Kidney capillary endothelial cell (primary cell): ENCODE measurements around the gene CALHM4.

ENCODE experiments used
- DNase-seq: peaks from one replicate; pipeline ENCODE4 v3.0.0-alpha.2; 2018; ENCODE audit warnings: low spot score

The CALHM4 gene, protein sequence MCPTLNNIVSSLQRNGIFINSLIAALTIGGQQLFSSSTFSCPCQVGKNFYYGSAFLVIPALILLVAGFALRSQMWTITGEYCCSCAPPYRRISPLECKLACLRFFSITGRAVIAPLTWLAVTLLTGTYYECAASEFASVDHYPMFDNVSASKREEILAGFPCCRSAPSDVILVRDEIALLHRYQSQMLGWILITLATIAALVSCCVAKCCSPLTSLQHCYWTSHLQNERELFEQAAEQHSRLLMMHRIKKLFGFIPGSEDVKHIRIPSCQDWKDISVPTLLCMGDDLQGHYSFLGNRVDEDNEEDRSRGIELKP

DNA sequence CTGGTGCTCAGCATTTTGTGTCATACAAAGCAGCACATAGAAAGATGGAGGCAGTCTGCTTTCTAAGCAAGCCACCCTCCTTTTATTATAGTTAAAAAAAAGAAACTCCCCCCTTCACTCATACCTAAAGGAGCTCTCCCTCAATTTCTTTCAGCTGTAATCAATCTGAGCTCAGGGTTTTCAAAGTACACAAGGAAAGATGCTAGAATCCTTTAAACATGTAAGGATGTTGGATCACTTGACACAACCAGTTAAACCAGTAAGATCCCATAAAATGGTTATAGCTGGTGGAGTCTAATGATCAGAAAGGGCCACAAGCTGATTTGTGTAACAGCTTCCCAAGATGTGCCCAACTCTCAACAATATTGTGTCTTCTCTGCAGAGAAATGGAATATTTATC is at the start of gene CALHM4:
Gene CALHM4 (plus strand): TSS at position 301 of the 400 bp plus-strand sequence. CDS start 43 bp downstream, at position 344.
- no peak for DNase-seq

DNA sequence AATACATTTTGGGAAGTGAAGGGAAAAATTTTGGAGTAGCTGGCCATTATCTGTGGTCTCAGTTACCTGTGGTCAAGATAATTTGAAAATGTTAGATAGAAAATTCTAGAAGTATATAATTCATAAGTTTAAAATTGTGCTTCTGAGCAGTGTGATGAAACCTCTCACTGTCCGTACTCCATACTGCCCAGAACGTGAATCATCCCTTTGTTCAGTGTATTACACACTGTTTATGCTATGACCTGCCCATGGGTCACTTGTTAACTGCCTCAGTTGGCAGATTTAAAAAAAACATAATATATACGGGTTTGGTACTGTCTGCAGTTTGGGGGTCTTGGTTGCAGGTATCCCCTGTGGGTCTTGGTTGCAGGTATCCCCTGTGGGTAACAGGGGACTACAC is 46.2 kb upstream of the CALHM4 start:
- DNase-seq: no peak

DNA sequence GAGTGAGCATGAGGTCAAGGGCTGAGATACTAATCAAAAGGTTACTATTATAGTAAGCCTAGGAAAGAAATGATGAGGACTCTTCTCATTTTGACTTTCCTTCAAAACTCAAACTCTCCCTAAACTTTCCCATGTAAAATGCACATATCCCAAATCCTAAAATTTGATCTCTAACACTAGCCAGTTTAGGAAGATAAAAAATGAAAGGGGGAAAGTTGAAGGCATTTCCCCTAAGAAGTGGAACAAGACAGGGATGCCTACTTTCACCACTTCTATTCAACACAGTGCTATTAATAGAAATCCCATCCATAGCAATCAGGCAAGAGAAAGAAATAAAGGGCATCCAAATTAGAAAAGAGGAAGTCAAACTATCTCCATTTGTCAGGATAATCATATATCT is 45.0 kb upstream of the CALHM4 start:
- no peak for DNase-seq

DNA sequence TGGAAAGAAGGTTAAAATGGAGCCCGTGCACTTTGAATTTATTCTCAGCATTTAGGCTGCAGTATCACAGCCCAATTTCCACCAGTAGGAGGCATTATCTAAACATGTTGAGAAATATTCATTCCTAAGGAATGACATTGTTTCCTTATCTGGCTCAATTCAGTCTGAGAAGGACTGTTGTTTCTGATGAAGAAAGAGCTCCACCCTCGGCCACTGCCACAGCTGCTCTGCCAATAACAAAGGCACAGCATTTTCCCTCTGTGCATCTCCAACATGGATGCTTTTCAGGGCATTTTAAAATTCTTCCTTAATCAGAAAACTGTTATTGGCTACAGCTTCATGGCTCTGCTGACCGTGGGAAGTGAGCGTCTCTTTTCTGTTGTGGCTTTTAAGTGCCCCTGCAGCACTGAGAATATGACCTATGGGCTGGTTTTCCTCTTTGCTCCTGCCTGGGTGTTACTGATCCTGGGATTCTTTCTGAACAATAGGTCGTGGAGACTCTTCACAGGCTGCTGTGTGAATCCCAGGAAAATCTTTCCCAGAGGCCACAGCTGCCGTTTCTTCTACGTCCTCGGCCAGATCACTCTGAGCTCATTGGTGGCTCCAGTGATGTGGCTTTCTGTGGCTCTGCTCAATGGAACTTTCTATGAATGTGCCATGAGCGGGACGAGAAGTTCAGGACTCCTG is 42.0 kb upstream of the CALHM4 start, which contains the start of gene CALHM5:
Gene CALHM5 (plus strand): TSS at position 216 of the 687 bp plus-strand sequence. CDS start 58 bp downstream, at position 274.
- DNase-seq: peak; percentile 94

DNA sequence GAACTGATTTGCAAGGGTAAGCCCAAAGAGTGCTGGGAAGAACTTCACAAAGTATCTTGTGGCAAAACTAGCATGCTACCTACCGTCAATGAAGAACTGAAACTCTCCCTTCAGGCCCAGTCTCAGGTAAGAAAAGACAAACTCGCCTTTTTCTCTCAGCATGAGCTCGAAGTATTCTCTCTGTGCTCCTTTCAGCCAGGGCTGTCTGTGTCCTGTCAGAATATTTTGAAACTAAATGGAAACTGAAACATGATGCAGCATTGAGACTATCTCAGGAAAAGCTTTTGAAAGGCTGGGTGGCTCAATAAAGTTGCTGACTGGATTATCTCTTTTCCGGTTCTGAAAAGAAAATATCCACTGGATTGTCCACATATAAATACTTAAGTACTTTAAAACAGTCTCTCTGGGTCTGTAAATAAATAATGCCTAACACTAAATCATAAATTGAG is 41.4 kb upstream of the CALHM4 start:
- DNase-seq: peak; percentile 36

DNA sequence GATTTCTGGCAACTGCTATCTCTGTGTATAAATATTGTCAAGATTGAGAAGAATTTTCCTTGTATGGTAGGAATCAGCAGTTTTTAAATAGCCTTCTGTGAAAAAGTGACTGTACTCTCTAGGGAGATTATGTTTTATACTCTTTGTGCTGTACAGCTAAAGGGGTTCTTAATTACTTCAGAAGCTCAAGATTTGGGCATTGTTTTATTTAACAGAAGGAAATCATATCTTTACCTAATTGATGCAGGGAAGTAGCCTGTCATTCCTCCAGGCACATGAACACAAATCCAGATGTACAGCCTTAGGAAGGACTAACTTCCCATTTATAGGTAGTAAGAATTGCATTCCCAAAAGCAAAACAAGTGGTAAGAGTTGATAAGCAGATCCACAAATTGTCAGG is 40.8 kb upstream of the CALHM4 start:
- DNase-seq: no peak

DNA sequence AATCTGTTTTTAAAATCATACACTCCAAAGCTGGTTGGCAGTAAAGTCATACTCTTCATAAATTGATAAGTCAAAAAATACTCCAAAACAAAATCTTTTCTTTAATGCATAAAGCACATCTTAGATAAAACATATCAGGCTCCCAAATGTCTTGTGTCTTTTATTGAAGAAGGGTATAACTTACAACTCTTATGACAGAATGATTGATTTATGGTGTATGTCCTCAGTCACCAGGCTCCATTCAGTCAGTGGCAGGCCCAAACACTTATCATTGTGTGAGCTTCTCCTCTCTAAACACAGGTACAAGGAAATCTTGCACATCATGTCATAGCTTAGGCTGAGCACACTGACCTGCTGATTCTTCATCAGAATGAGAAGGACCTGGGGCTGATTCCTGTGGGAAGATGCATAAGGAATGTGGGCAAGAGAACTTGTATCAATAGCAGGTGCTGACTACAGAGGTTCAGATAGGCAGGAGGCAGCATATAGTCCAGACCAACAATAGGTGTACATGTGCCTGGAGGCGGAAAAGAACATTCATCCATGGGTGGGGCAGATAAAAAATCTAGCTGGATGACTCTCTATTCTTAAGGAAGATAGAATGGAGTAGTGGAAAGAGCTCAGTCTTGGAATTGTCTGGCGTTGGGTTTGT is 40.2 kb upstream of the CALHM4 start:
- no peak for DNase-seq

DNA sequence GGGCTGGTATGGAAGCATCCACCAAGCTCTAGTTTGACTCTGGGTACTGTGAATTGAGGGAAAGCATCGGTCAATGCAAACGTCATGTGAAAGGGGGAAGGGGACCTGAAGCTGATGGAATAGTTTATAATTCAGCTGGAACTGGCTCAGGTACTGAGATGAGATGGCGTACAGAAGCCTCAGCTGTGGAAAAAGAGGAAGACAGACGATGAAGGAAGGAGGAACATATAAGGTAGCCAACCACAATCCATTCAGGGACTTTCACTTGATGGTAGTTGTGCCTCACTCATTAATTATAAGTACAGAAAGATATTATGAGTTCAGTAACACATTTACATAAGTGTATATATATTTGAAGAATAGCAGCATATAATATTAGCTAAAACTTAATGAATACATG is 39.4 kb upstream of the CALHM4 start:
- no peak for DNase-seq

DNA sequence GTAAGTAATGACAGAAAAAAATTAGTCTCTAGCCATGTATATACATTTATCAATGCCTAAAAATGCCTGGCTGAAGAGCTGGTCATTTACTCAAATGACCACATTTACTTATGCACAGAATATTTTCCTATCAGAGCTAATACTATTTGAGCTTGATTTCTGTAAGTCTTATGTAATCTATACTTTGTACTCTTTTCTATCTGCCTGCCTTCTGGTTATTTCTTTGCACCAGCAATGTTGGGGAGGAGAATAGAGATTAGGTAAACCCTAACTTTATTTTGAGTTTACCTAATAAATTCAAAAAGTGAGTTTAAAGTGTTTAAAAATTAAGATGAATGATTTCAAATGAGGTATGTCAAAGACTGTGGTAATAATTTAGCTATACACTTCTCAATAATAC is 38.4 kb upstream of the CALHM4 start:
- DNase-seq: no peak

DNA sequence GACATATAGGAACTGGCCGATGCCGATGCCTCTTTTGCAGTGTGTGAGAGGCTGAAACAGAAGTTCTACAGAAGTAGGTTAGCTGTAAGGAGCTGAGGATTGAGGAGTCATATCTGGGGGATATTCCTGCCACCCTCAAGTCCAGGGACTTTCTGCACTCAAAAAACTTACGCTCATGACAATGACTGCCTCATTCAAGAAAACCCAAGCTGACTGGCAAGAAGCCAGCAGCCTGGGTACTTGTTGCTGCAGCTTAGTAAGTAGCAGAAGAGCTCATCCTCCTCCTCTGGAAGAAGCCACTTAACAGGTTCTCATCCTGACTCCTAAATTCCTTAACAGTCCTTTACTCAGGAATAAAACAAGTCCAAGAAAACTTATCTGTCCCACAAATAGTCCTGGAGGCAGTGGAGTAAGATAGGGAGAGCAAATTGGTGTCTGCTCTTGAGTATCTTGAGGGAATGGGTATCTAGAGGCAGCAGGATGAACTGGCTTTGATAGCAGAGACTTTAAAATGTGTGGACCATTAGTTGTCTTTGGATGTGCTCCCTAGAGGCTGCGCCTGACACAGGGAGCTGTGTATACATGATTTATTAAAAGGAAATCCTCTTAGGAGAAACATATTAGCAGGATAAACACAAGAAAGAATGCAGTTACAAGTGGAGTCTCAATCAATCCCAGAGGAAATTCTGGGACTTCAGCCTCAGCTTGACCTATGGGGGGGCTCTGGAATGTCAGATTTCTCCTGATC is 34.8 kb upstream of the CALHM4 start:
- no peak for DNase-seq

DNA sequence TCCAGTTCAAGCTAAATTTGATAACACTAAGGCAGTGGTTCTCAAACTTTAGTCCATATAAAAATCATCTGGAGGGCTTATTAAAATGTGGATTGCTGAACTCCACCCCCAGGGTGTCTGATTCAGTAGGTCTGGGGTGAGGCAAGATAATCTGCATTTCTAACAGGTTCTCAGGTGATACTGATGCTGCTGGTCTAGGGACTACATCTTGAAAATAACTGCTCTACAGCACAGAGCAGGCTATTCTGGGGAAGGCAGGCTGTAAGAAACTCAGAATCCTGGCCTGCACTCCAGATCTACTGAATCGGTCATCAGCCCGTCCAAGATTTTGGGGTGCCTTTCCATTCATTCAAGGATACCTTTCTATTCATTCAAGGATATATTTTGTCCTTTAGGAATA is 30.7 kb upstream of the CALHM4 start:
- DNase-seq: no peak

DNA sequence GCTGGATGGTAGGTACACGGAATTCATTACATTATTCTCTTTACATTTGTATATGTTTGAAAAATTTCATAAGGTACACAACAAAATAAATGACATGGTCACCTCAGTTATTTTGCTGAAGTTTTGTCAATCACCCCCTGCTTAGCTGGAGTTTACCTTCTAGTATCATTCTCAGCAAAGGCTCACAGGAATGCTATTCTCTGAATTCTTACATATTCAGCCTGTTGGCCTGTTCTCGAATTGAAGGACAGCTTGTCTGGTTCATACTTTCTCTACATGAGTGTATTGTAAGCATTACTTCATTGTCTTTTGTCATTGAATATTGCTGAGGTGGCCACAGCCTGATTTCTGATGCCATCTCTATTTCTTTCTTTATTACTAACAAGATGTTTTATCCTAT is 29.3 kb upstream of the CALHM4 start:
- no peak for DNase-seq

DNA sequence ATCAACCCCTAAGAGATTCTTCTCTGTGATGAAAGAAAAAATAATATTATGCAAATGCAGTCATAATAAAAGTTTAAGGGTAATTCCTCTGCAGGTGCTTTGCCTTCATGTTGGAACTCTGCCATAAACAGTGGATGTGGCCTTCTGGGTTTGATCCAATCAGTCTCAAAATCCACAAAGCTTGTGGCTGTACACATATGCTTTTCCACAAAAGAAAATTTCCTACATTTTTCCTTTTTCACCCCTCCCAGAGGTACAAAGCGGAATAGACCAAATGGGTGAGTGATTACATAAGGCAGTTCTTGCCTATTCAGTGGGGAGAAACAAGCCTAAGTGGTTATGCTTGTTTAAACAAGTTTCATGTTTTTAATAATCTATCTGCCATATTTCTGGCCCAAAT is 25.4 kb upstream of the CALHM4 start:
- no peak for DNase-seq

DNA sequence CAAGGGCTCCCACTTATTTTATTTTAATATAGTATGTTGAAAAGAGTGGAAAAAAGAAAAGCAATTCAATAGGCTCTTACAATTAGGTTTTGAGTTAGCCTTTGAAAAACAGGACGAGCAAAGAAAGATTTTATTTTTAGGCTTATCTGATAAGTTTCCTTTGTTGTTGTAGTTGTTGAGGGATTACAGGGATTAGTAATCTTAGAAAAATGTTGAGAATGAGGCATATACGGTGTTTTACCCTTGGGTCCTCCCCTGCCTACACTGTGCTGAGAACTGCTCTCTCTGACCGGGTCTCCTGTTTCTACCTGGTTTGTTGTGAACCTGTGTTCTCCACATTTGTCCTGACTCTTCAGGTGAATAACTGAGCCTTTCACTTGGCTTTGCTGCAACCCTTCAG is 24.8 kb upstream of the CALHM4 start:
- DNase-seq: peak; percentile 59

DNA sequence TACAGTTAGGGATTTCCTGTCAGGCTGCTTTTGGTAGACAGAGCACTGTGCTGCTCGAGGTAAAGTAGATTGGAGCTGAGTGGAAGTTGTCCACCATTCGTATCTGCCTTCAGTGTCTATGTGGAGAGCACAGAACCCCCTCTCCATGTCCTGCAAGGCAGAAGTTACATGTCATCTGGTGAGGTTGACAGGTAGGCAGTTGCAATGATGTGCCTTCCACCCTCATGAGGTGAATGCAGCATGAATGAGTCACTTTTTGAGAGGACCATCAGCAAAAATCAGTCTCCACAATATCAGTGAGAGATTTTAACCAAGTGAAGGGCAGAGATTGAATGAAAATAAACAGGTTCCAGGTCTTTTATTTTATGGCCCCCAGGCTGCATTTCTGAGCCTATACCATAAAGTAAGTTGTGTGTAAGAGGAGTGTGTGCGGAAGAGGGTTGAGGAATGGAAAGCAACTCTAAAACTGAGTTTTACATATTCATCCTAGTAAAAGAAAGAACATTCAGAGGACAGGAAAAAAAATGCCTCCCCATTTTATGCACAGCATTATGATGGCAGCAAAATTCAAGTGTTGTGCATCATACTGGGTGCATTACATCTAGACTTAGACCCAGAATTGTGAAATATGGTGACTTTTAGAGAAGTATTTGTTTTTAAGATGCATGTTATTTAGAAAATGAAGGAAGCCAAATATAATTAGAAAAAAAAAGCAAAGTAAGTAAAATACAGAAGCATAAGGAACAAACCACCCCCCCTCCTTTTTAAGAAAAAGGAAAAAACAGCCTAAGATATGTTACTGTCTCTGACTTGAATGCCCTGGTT is 23.9 kb upstream of the CALHM4 start:
- DNase-seq: no peak

DNA sequence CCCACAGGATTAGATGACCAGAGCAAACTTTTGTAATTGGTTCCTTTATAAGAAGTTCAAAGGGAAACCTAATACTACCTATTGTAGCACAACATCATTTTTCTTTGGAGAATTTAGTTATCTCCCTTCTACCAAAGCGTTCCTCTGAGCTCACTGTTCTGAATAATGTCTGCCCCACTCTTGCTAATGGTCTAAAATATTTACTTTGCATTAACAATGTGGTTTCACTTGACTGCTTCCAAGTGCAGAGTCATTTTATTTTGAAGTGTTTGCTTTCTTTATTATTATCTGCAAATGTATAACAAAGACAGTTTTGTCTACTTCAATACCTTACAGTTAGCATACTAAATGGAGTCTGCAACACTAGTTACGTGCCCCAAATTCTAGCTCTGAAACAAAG is 23.1 kb upstream of the CALHM4 start:
- no peak for DNase-seq

DNA sequence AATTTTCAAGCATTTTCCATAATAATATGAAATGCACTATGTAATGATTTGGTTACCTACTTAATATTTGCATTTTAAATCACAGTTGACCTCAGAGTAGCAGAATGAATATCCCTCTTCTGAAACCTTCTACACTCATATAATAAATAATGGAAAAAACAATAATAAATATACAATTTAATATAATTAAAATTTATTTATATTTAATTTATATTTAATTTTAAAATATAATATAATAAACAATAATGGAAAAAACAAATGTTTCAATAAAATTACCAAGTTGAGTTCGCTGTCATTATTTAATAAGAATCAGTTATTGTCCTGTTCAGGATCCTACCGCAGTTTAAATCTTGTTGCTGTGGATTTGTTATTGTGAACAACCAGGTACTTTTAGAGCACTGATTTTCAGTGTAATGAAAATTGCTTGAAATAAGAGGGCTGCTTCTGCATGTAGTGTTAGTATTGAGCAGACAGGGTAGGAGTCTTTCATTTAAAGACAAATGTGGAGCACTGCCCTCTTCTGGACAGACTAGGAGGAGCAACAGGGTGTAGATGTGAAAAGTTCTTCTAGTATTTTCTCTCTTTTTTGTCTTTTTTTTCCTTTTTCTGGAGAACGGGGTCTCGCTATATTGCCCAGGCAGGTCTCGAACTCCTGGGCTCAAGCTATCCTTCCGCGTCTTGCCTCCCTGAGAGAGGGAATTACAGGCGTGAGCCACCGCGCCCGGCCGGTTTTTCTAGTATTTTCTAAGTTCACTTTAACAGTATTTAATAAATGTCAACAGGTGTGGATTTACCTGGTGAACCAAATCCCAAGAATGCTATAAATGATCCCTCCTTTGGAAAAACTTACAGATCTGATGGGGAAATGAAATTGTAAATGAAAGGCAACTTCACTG is 21.6 kb upstream of the CALHM4 start:
- DNase-seq: peak; percentile 76

DNA sequence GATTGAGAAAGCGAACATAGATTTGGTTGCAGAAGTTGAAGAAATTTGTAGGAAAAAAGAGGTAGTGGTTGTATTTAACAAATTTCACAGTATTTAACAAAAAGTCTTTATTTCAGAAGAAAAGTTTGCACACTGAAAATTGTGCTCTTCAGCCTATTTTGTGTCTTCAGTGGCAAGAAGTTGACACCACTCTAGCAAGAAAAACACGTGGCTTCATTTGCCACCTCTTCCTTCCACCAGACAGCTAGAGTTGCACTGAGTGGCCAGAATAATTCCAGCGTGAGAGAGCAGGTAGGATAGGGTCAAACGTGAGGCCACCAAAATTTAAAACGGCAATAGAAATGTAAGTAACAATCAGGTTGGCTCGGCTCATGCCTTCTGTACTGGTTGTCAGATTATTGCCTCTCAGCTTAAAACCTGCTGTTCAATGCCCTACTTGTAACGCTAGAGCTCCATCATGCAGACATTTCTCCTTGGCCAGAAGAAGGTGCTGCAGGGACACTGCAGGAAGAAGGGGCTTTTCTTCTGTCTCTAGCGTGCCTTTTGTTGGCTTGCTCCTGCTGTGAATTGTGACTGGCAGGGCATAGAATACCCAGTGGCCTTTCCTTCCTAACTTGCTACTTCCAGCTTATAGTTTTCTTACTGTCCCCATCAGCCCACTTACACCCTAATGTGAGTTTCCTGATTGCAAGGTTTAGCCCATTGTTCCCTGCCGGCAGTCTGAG is 20.2 kb upstream of the CALHM4 start:
- no peak for DNase-seq

DNA sequence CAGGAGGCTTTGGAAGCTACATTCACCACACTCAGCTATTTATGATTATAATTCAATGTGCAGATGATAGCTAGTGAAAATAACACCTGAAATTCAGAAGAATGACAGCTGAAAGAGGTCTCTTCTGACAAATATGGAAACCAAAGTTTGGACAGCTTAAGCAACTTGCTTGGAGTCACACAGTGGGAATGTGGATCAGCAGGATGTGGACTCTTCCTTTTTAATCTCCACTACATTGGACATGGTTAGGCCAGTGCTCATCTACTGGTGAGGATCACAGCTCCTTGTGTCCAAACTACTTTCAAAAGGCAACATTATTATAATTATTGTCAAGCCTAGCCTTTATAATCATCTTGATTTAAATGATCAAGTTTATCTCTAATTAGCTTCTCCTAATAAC is 18.4 kb upstream of the CALHM4 start:
- DNase-seq: no peak

DNA sequence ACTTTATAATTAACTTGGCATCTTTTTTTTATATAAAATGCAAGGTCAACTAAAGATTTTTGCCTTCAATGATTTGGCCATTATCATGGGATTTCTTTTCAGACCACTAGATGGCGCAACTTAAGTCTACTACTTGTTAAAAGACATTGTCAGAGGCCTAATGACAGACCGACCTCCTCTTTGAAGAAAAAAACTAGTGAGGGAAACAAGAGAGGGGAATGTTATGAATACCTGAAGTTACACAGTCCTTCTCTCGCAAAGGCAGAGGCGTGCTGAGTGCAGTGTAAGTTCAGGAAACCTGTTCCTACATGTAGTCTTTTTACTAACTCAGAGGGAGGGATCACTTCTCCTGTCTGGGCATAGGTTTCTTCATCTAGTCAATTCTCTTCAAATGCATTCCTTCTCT is 17.3 kb upstream of the CALHM4 start:
- DNase-seq: peak; percentile 68
